ENCODE measurements around the gene FRMD5. TPM values are rescaled to one million over a fixed set of nuclear protein-coding genes. Genes with fewer than 3 reads are reported as not detected.

The FRMD5 gene
- total RNA-seq, 1 donor from 2014 or later: 25.3 TPM

DNA sequence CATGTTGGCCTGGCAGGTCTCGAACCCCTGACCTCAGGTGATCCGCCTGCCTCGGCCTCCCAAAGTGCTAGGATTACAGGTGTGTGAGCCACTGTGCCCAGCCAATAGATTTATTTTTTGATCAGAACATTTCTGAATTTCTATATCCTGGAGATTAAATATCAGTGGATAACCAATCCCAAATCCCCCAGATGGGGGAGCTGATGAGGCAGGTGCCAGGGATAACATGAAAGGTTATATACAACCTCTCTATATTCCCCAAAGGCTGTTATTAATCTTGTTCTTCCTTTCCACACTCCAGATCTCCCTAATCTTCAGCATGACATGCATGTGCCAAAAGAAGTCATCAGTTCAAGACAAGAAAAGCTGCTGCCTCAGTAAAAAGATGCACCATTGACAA is 256.0 kb downstream of the FRMD5 start:
- DNase-seq (ENCODE audit: low spot score in 2 of 2) (no peak), FAIRE-seq (no peak)

DNA sequence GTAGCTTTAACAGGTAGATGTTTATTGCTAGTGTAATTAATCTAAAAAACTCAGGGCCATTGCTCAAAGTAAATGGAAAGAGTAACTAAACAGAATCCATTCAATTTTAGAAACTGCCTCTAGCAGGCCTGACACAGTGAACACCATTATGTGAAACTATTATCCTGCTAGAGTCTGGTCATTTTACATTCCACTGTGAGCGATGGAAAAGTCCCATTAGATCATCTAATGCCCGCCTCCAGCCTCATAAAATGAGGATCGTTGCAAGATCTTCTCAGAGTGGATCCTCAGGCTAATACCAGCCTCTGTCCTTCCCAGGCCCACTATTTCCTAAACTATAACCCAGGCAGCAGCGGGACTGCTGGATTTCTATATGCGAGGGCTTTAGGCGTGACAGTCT is 260.6 kb downstream of the FRMD5 start:
- DNase-seq (ENCODE audit: low spot score in 2 of 2) (no peak), FAIRE-seq (no peak)

DNA sequence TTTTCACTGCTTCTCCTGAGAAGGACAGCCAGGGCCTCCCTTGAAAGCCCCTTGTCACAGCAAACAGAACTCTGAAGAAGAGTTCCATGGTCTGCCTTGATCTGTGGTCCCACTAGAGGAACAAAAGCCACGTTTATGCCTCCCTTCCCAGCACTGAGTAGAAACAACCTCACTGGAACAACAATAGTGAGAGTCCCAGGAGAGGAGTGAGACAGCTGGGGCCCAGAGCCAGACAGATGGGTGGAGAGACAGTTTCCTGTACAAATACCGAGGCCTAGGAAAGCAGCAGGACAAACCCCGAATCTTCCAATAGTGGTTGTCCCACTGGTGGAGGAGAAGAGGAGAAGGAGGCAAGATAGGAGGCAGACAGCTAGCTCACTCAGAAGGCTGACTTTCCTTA is 262.2 kb downstream of the FRMD5 start:
- DNase-seq (ENCODE audit: low spot score in 2 of 2): no peak
- no peak for FAIRE-seq

GRCh38 chr15:43931790-43932435 is 263.2 kb downstream of the FRMD5 start:
- no peak for DNase-seq (ENCODE audit: low spot score in 2 of 2)
- no peak for FAIRE-seq

GRCh38 chr15:43931119-43931518 is 264.0 kb downstream of the FRMD5 start:
- FAIRE-seq (no peak), DNase-seq (ENCODE audit: low spot score in 2 of 2) (no peak)

DNA sequence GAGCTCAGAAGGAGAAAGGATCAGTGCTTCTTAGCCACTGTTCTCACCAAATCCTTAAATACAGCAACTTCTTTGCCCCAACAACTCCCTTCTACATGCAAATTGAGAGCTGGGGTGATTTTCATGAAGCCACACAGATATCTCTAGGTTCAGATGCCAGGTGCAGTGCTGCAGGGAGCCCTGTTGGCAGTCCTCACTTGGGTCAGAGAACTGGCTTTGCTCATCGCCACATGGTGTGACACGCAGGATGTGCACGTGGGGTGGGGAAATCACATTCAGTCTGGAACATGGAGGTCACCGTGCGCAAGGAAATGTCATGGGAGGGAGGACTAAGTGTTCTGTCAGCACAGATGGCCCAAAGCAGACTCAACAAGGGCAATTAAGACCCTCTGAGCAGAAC is 264.5 kb downstream of the FRMD5 start:
- FAIRE-seq: no peak

GRCh38 chr15:43930079-43930478 is 265.0 kb downstream of the FRMD5 start:
- DNase-seq (ENCODE audit: low spot score in 2 of 2): no peak

More for the DNA sequence above, 264.5 kb downstream of the FRMD5 start:
- DNase-seq (ENCODE audit: low spot score in 2 of 2): no peak

DNA sequence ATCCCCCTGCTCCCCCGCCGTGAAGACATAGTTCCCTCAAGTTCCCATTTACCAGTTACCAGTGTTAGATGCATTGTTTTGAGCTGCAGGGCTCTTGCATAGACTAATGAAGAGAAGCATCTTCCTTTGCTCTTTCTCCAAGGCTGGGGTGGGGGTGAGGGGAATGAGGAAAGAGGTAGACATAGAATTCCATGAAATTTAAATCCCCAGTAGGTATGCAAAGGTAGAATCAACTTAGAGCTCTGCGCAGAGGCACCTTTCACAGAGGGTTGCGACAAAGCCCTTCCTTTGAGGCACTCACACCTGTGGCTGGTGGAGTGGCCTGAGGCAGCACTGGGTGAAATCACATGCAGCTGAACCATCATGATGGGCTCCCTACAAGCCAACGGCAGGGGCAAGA is 266.9 kb downstream of the FRMD5 start:
- FAIRE-seq (no peak), DNase-seq (ENCODE audit: low spot score in 2 of 2) (no peak)

More at GRCh38 chr15:43930079-43930478, 265.0 kb downstream of the FRMD5 start:
- FAIRE-seq: no peak

DNA sequence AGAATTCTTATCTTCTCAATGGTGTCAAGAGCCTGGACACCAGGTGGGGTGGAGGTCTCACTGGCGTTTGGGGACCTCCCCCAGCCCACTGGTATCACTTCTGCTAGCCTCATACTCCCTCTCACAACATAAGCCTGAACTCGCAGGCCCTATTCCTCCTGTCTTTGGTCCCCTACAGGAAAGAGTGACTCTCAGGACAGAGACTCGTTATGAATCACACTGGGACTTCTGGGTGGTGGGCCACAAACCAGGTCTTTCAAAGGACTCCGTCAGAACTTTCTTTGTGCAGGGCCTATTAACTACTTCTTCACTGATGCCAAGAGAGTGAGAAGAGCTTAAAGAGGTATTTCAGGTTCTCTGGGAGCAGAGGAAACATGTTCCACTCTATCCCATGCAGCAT is 267.9 kb downstream of the FRMD5 start:
- no peak for DNase-seq (ENCODE audit: low spot score in 2 of 2)
- FAIRE-seq: no peak

DNA sequence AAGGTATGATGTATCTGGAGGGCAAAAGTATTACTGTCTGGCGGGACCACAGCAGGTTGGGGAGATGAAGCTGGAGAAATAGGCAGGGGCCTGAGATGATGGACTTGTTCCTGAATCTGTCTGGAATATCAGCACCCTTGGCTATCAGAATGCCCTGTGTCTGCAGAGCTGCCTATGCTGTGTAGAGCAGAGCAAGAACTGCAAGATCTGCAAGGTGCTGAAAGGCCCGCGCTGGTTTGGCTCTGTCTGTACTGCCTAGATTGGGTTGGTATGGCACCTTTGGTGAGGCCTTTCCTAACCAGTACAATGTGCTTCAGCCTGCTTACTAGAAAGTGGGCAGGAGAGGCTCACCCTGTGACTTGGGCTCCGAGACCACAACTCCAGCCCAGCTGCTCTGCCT is 271.5 kb downstream of the FRMD5 start:
- DNase-seq (ENCODE audit: low spot score in 2 of 2) (no peak), FAIRE-seq (no peak)

DNA sequence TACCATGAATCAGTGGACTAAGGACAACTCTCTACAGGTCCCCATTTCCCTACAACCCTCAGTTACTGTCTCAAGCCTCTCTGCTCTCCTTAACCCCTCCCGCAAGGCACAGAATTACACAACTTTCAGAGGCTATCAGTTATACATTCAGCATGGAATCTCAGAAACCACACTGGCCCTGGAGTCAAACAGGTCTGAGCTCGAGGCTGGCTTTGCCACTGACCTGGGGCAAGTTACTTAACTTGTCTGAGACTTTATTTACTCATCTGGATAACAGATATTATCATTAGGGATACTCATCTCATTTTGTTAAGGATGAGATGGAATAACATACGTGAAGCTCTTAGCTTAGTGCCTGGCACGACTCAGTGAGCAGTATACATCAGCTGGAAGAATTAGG is 273.1 kb downstream of the FRMD5 start:
- FAIRE-seq: no peak

GRCh38 chr15:43920815-43921214 is 274.3 kb downstream of the FRMD5 start:
- no peak for FAIRE-seq
- DNase-seq (ENCODE audit: low spot score in 2 of 2): no peak

More for the DNA sequence above, 273.1 kb downstream of the FRMD5 start:
- DNase-seq (ENCODE audit: low spot score in 2 of 2): no peak

- no peak for DNase-seq (ENCODE audit: low spot score in 2 of 2)
- no peak for FAIRE-seq
These were observed 274.8 kb downstream of the FRMD5 start for GRCh38 chr15:43920254-43920600.

- no peak for FAIRE-seq
- no peak for DNase-seq (ENCODE audit: low spot score in 2 of 2)
These were observed 275.4 kb downstream of the FRMD5 start for GRCh38 chr15:43919540-43920253.

DNA sequence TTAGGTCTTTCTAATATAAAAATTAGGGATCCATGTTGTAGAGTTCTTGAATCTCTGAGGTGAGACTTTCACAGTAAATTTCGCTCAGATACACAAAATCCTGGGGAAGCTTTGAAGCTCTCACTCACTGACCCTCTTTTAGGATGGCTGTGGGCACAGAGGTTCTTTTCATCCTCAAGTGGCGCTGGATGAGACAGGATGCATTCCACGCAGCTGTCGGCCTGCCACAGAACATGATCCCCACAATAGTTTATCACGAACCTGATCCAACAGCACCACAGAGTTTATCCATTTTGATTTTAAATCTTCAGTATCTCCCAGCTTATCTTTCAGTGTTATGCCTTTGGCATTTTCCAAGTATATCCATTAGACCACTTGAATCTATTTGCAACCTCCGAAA is 276.4 kb downstream of the FRMD5 start:
- FAIRE-seq (no peak), DNase-seq (ENCODE audit: low spot score in 2 of 2) (no peak)

GRCh38 chr15:43916326-43916660 is 278.8 kb downstream of the FRMD5 start:
- FAIRE-seq (no peak), DNase-seq (ENCODE audit: low spot score in 2 of 2) (no peak)

GRCh38 chr15:43915631-43916325 is 279.3 kb downstream of the FRMD5 start:
- DNase-seq (ENCODE audit: low spot score in 2 of 2) (no peak), FAIRE-seq (no peak)

DNA sequence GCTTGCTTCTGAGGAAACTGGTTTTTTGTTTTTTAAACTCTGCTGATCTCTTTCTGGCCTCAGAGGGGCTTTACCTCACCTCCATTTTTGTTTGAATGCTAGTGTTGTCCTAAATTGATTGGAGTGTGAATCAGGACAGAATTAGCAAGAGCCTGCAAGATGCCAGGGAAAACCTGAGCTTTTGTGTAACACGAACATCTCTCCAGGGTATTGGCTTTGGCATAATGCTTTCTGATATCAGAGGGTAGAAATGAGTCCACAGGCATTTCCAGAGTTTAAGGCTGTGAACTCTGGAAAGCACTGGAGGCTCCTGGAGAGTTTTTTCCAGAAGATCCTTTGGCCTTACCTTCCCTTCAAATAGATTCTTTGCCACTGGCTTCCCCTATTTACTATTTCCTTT is 281.1 kb downstream of the FRMD5 start:
- no peak for FAIRE-seq
- DNase-seq (ENCODE audit: low spot score in 2 of 2): no peak

DNA sequence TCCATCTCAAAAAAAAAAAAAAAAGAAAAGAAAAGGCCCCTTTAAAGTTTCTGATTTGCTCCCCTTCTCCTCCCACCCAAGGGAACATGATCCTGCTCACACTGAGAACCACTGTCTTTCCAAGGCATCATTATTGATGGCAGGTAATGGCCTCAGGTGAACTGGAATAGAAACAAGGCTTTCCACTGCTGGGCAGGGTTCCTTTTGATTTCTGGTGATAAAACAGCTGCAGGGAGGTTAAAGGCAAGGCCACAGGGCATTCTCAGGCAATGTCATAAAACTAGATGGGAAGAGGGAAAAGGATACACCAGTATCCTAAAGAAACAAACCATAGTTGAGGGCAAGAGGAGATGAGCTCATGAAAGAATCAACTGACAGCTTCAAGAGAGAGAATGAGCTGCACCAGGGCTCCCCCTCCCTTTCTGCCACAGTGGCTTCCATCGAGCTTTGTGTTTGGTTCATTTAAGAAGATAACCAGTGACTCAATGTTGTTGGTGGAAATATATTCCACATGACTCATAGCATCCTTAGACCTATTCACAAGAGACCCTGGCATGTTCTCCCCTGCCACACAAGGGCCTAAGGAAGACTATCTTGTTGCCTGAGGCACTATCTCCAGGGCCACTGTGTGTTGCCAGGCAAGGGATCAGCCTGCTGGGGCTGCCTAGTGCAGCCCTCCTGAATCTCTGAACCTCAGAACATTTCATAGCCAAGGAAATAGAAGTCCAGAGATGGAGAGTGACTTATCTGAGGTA is 281.9 kb downstream of the FRMD5 start:
- no peak for DNase-seq (ENCODE audit: low spot score in 2 of 2)
- FAIRE-seq: no peak

DNA sequence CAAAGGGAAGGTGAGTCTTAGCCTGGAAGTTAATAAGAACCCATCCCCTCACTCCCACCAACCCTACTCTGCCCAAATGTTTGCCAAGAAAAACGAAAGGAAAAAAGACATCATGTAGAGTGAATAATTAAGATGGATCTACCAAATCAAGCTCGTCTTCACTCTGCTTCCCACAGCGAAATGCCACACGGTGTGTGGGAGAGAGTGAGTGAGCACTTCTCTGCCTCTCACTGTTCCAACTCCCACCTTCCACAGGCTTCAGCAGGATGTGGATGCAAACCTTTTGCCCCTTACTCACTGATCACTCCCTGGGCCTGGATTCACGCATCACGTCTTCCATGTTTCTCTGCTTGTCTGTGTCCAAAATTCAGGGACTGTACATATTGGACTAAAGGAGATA is 282.9 kb downstream of the FRMD5 start:
- no peak for FAIRE-seq
- no peak for DNase-seq (ENCODE audit: low spot score in 2 of 2)

DNA sequence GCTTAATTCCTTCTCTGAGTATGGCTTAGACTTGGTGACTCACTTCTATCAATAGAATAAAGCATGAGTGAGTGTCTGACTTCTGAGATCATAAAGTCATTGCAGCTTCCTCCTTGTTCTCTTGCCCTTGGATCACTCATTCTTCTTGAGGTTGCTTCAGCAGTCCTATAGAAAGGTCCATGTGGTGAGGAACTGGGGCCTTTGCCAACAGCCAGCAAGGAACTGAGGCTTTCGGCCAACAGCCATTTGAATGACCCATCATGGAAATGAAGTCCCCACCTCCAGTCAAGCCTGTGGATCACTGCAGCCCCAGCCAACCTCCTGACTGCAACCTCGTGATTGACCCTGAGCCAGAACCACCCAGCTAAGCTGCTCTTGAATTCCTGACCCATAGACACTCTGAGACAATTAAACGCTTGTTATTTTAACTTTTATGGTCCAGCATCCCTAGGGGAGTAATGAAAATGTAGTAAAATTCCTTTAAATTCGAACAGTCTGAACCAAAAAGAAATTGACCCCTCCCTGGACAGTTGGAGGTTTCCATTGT is 283.8 kb downstream of the FRMD5 start:
- DNase-seq (ENCODE audit: low spot score in 2 of 2) (peak in 1 of 2 donors; percentile 25), FAIRE-seq (no peak)
